Esophagus squamous epithelium (tissue), 5 donors: Measurements from ENCODE around the gene GPC6. TPM values are rescaled to one million over a fixed set of nuclear protein-coding genes. Genes with fewer than 3 reads are reported as not detected.

Experiments used
- DNase-seq: peaks from one replicate; lab custom pipeline; 2025; lab: John Stamatoyannopoulos, UW
- H3K27ac ChIP-seq, 4 donors: fragments of 200-600 bp; sonication (generic); one replicate each; pipeline ENCODE4 v1.5.1; 2016 to 2019; ENCODE audit warnings: mild to moderate bottlenecking in 1 of 4
- H3K27me3 ChIP-seq, 4 donors: fragments of 200-600 bp; sonication (generic); 1 replicate in 3 of 4; 2 replicates in 1 of 4; pipeline versions ENCODE4 v1.5.1 to v1.6.0; 2017 to 2021; ENCODE audit warnings: antibody characterized with exemption in 1 of 4
- H3K36me3 ChIP-seq, 3 donors: fragments of 200-600 bp; sonication (generic); one replicate each; pipeline ENCODE4 v1.5.1; 2016 to 2019
- H3K4me1 ChIP-seq, 3 donors: fragments of 200-600 bp; sonication (generic); one replicate each; pipeline ENCODE4 v1.5.1; 2017 to 2019
- H3K4me3 ChIP-seq, 4 donors: fragments of 200-600 bp; sonication (generic); 1 replicate in 3 of 4; 2 replicates in 1 of 4; pipeline ENCODE4 v1.5.1; 2016 to 2019; ENCODE audit warnings: mild to moderate bottlenecking in 2 of 4, moderate library complexity in 1 of 4
- H3K9me3 ChIP-seq, 3 donors: fragments of 200-600 bp; sonication (generic); one replicate each; pipeline ENCODE4 v1.5.1; 2016 to 2019
- CTCF ChIP-seq, 6 experiments: fragments of 450-650 bp in 4 of 6; fragments of 200-600 bp in 2 of 6; sonication (generic) in 2 of 6; IDR thresholded peaks; one replicate each; pipeline ENCODE4 v1.5.1; 2016 to 2019; ENCODE audit warnings: antibody characterized with exemption in 6 of 6, mild to moderate bottlenecking in 4 of 6, moderate library complexity in 4 of 6
- POLR2A ChIP-seq, 4 donors: fragments of 450-650 bp; IDR thresholded peaks; one replicate each; pipeline ENCODE4 v1.6.1; 2017; ENCODE audit warnings: antibody characterized with exemption in 4 of 4, mild to moderate bottlenecking in 4 of 4, moderate library complexity in 3 of 4
- WGBS, 2 donors: methylation state at CpG; one replicate each; pipeline ENCODE4 v1.1.5; 2018; 5-methylcytosine and 5-hydroxymethylcytosine counted together
- intact Hi-C: fragments of 100-400 bp; cut with DNase I; formaldehyde crosslinking; loops from one replicate; pipeline ENCODE4 v1.15.0; 2022
- total RNA-seq, 4 donors: library from RNA; depleted of rRNA; stranded (reverse); fragments of >200 nt; gene quantifications; one replicate each; pipeline ENCODE4 v1.1.0, GENCODE V29; 2016
- donor health status: DM: yes; HTN: yes; CAD: no.

Gene GPC6
- total RNA-seq, 4 donors from 2014 or later = 0.57 to 8.6 (median 2.6) TPM

GRCh38 chr13:94280349-94280748 lies 1053.7 kb downstream of the GPC6 start:
- intact Hi-C loops = no loop called here
- 40 to 44% methylated on average over 3 of the region's 3 CpGs for WGBS, 2 donors
- no peaks in the 10 kb centered on the region for H3K36me3 ChIP-seq
- H3K4me3 ChIP-seq = no peak overlapping the region
- H3K27me3 ChIP-seq = no peaks in the 10 kb centered on the region
- H3K9me3 ChIP-seq = no peaks in the 10 kb centered on the region
- no peak overlapping the region for H3K27ac ChIP-seq
- H3K4me1 ChIP-seq = no peaks in the 10 kb centered on the region
- TF ChIP-seq CTCF (IDR thresholded peaks at IDR 0.05) (no peak), POLR2A (IDR thresholded peaks at IDR 0.05) (no peak)
- no peak for DNase-seq

DNA sequence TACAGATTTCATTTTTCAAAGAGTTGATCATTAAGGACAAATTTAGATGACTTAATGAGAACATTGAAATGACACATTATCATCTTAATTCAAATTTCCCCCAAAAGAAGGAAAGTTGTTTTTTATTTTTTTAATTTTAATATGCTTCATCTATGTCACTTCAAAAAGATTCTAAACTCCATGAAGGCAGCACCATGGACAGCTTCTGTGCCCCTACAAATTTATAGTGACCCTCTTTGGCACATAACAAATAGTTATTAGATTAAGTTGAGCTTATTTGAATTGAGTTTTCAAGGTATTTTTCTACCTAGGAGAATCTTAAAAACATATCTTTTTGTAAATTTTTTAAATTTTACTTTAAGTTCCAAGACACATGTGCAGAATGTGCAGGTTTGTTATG lies 1054.2 kb downstream of the GPC6 start:
- no peaks in the 10 kb centered on the region for H3K9me3 ChIP-seq
- no peak overlapping the region for H3K27ac ChIP-seq
- intact Hi-C loops = no loop called here
- H3K4me1 ChIP-seq = no peaks in the 10 kb centered on the region
- no peak for DNase-seq
- TF ChIP-seq POLR2A (IDR thresholded peaks at IDR 0.05) = no peak
- TF ChIP-seq CTCF (IDR thresholded peaks at IDR 0.05) = no peak
- no peak overlapping the region for H3K4me3 ChIP-seq
- no peaks in the 10 kb centered on the region for H3K27me3 ChIP-seq
- H3K36me3 ChIP-seq = no peaks in the 10 kb centered on the region

DNA sequence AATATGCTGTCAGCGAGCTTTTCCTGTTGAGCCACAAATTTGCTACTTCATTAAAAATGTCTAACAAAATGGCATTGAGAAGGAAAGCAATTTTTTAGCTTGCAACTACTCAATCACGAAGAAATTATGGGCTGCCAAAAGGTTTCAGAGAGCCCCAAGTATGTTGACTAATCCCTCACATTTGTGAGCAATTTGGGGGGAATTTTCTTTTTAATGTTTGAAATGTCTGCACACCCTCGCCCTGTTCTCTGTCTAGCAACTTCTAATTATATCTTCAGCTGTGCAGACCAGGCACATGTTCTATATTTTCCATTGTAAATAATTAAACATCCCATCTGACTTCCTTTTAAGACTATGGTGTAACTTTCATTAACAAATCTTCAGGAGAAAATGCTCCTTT lies 1060.0 kb downstream of the GPC6 start:
- WGBS, 2 donors = 50 to 57% methylated on average over 3 of the region's 3 CpGs
- Histone ChIP-seq H3K36me3 (no peaks in the 10 kb centered on the region), H3K4me1 (no peaks in the 10 kb centered on the region), H3K27ac (no peak overlapping the region), H3K27me3 (no peaks in the 10 kb centered on the region), H3K4me3 (no peak overlapping the region), H3K9me3 (no peaks in the 10 kb centered on the region)
- intact Hi-C loops = no loop called here
- TF ChIP-seq CTCF (IDR thresholded peaks at IDR 0.05) (no peak), POLR2A (IDR thresholded peaks at IDR 0.05) (no peak)
- no peak for DNase-seq

- H3K27me3 ChIP-seq = no peaks in the 10 kb centered on the region
- intact Hi-C loops = no loop called here
- H3K27ac ChIP-seq = no peak overlapping the region
Observed at GRCh38 chr13:94291631-94292322, 1065.2 kb downstream of the GPC6 start.

DNA sequence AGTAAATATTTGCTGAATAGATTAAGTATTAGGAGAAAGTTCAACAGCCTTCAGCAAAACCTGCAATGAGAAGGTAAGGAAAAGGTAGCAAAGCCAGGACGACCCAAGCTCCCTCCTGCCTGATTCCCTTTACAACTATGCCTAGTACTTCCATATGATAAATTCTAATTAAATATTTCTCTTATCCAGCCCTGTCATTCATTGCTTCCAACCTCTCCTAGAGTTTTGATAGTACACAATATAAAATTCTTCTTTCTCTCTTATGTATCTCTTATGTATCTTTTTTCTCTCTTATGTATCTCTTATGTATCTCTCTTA lies 1065.7 kb downstream of the GPC6 start:
- no peak overlapping the region for H3K4me3 ChIP-seq
- H3K36me3 ChIP-seq = no peaks in the 10 kb centered on the region
- H3K4me1 ChIP-seq = no peaks in the 10 kb centered on the region
- TF ChIP-seq CTCF (IDR thresholded peaks at IDR 0.05) = no peak
- TF ChIP-seq POLR2A (IDR thresholded peaks at IDR 0.05) = no peak
- no peaks in the 10 kb centered on the region for H3K27me3 ChIP-seq
- no peak overlapping the region for H3K27ac ChIP-seq
- 65 to 78% methylated on average over 1 of the region's 1 CpG for WGBS, 2 donors
- DNase-seq = no peak
- no peaks in the 10 kb centered on the region for H3K9me3 ChIP-seq
- intact Hi-C loops = no loop called here

More at GRCh38 chr13:94291631-94292322, 1065.2 kb downstream of the GPC6 start:
- no peak overlapping the region for H3K4me3 ChIP-seq
- no peak for DNase-seq
- no peaks in the 10 kb centered on the region for H3K9me3 ChIP-seq
- no peaks in the 10 kb centered on the region for H3K4me1 ChIP-seq
- H3K36me3 ChIP-seq = no peaks in the 10 kb centered on the region
- no peak for TF ChIP-seq POLR2A (IDR thresholded peaks at IDR 0.05)
- TF ChIP-seq CTCF (IDR thresholded peaks at IDR 0.05) = no peak
- WGBS, 2 donors = 77 to 83% methylated on average over 5 of the region's 5 CpGs
